ENCODE measurements around the gene NEAT1.
A peak's percentile ranks its signal among the peaks of the same experiment; 100 is the strongest.

NEAT1 gene

GRCh38 chr11:65382033-65382803, 40.4 kb upstream of the NEAT1 start, which contains the start of gene SLC25A45:
Gene SLC25A45, minus strand, starts transcription at chr11:65382646. Its CDS starts 695 bp downstream, at chr11:65381951.
- Histone ChIP-seq H3K4me2 (ENCODE audit: insufficient read depth, low read length, poor library complexity, severe bottlenecking) (peak within 1 kb of the TSS; percentile 2), H4K8ac (ENCODE audit: low read depth, low read length) (peak within 1 kb of the TSS; percentile 27), H3K27ac (replicated peaks; ENCODE audit: low read length) (peak within 1 kb of the TSS; percentile 61)

GRCh38 chr11:65382804-65383368, 39.7 kb upstream of the NEAT1 start:
- Histone ChIP-seq H3K4ac (ENCODE audit: low read length) (no peak overlapping the region), H3K4me2 (ENCODE audit: insufficient read depth, low read length, poor library complexity, severe bottlenecking) (peak overlapping the region; percentile 2), H2BK15ac (ENCODE audit: low read length) (peak overlapping the region; percentile 100), H3K14ac (ENCODE audit: low read length) (no peak overlapping the region), H3K18ac (ENCODE audit: low read length) (peak overlapping the region; percentile 89), H3K9me3 (replicated peaks in 1 of 2; ENCODE audit: control insufficient read depth in 2 of 2, insufficient read depth in 1 of 2, low read depth in 1 of 2, low read length in 2 of 2) (no peaks in the 10 kb centered on the region), H3K9ac (ENCODE audit: low read depth, low read length, poor library complexity) (no peak overlapping the region), H3K27ac (replicated peaks; ENCODE audit: low read length) (no peak overlapping the region), H2AK5ac (ENCODE audit: low read depth, low read length) (peak overlapping the region; percentile 12), H3K23ac (ENCODE audit: low read depth, low read length, poor library complexity) (no peak overlapping the region), H2BK120ac (ENCODE audit: low read depth, low read length) (peak overlapping the region; percentile 51), H2BK12ac (ENCODE audit: low read length) (no peak overlapping the region), H3K79me1 (ENCODE audit: low read depth, low read length) (no peaks in the 10 kb centered on the region), H2AFZ (ENCODE audit: low read length) (peak overlapping the region; percentile 89), H3K4me1 (ENCODE audit: control insufficient read depth in 2 of 2, insufficient read depth in 1 of 2, low read depth in 1 of 2, low read length in 2 of 2) (peaks cover 15 to 16% of the 10 kb centered on the region in 2 donors), H3K4me3 (ENCODE audit: low read length in 2 of 2) (peak overlapping the region in 1 of 2 donors; percentile 38), H2BK5ac (ENCODE audit: low read length) (peak overlapping the region; percentile 83), H3K36me3 (replicated peaks in 1 of 2; ENCODE audit: control insufficient read depth in 2 of 2, insufficient read depth in 2 of 2, low read length in 2 of 2) (no peaks in the 10 kb centered on the region), H4K91ac (ENCODE audit: low read depth, low read length, poor library complexity) (no peak overlapping the region), H3K27me3 (ENCODE audit: control insufficient read depth in 3 of 3, insufficient read depth in 3 of 3, low read depth in 1 of 3, low read length in 3 of 3) (no peaks in the 10 kb centered on the region), H4K8ac (ENCODE audit: low read depth, low read length) (no peak overlapping the region)
- no CpG with 5 or more reads among the region's 12 CpGs for WGBS, 2 donors (ENCODE audit: extremely low coverage in 2 of 2, insufficient read length in 2 of 2, insufficient replicate concordance in 1 of 2)
- DNase-seq (ENCODE audit: low spot score) = no peak

More at GRCh38 chr11:65382033-65382803, 40.4 kb upstream of the NEAT1 start, which contains the start of gene SLC25A45:
- H3K36me3 ChIP-seq (replicated peaks in 1 of 2; ENCODE audit: control insufficient read depth in 2 of 2, insufficient read depth in 2 of 2, low read length in 2 of 2) = no peaks in the 10 kb centered on the region
- H3K4me1 ChIP-seq (ENCODE audit: control insufficient read depth in 2 of 2, insufficient read depth in 1 of 2, low read depth in 1 of 2, low read length in 2 of 2) = peaks cover 15% of the 10 kb centered on the region in 2 donors
- no peaks in the 10 kb centered on the region for H3K9me3 ChIP-seq (replicated peaks in 1 of 2; ENCODE audit: control insufficient read depth in 2 of 2, insufficient read depth in 1 of 2, low read depth in 1 of 2, low read length in 2 of 2)
- H4K91ac ChIP-seq (ENCODE audit: low read depth, low read length, poor library complexity) = peak within 1 kb of the TSS; percentile 89
- H2AFZ ChIP-seq (ENCODE audit: low read length) = peak within 1 kb of the TSS; percentile 89
- peak within 1 kb of the TSS; percentile 74 for H3K9ac ChIP-seq (ENCODE audit: low read depth, low read length, poor library complexity)
- peaks cover 0 to 4% (median 0%) of the 10 kb centered on the region in 3 experiments for H3K27me3 ChIP-seq (ENCODE audit: control insufficient read depth in 3 of 3, insufficient read depth in 3 of 3, low read depth in 1 of 3, low read length in 3 of 3)
- WGBS, 2 donors (ENCODE audit: extremely low coverage in 2 of 2, insufficient read length in 2 of 2, insufficient replicate concordance in 1 of 2) = no CpG with 5 or more reads among the region's 27 CpGs
- no peak for DNase-seq (ENCODE audit: low spot score)
- peak within 1 kb of the TSS; percentile 80 for H3K23ac ChIP-seq (ENCODE audit: low read depth, low read length, poor library complexity)
- H3K79me1 ChIP-seq (ENCODE audit: low read depth, low read length) = no peaks in the 10 kb centered on the region
- peak within 1 kb of the TSS; percentile 100 for H2BK15ac ChIP-seq (ENCODE audit: low read length)
- peak within 1 kb of the TSS; percentile 95 for H3K18ac ChIP-seq (ENCODE audit: low read length)
- peak within 1 kb of the TSS; percentile 83 for H2BK5ac ChIP-seq (ENCODE audit: low read length)
- H2AK5ac ChIP-seq (ENCODE audit: low read depth, low read length) = peak within 1 kb of the TSS; percentile 79
- H3K14ac ChIP-seq (ENCODE audit: low read length) = peak within 1 kb of the TSS; percentile 97
- peak within 1 kb of the TSS; percentile 86 for H2BK12ac ChIP-seq (ENCODE audit: low read length)
- peak within 1 kb of the TSS; percentile 51 for H2BK120ac ChIP-seq (ENCODE audit: low read depth, low read length)
- peak within 1 kb of the TSS in 1 of 2 donors; percentile 38 for H3K4me3 ChIP-seq (ENCODE audit: low read length in 2 of 2)
- no peak within 1 kb of the TSS for H3K4ac ChIP-seq (ENCODE audit: low read length)

- no peak overlapping the region for H2BK120ac ChIP-seq (ENCODE audit: low read depth, low read length)
- no peak for DNase-seq (ENCODE audit: low spot score)
- H3K36me3 ChIP-seq (replicated peaks in 1 of 2; ENCODE audit: control insufficient read depth in 2 of 2, insufficient read depth in 2 of 2, low read length in 2 of 2) = peaks cover 0 to 4% of the 10 kb centered on the region in 2 donors
- peaks cover 15 to 16% of the 10 kb centered on the region in 2 donors for H3K4me1 ChIP-seq (ENCODE audit: control insufficient read depth in 2 of 2, insufficient read depth in 1 of 2, low read depth in 1 of 2, low read length in 2 of 2)
- H2BK15ac ChIP-seq (ENCODE audit: low read length) = no peak overlapping the region
- no peak overlapping the region for H2BK12ac ChIP-seq (ENCODE audit: low read length)
- H3K79me1 ChIP-seq (ENCODE audit: low read depth, low read length) = no peaks in the 10 kb centered on the region
- H3K9me3 ChIP-seq (replicated peaks in 1 of 2; ENCODE audit: control insufficient read depth in 2 of 2, insufficient read depth in 1 of 2, low read depth in 1 of 2, low read length in 2 of 2) = no peaks in the 10 kb centered on the region
- H3K4ac ChIP-seq (ENCODE audit: low read length) = no peak overlapping the region
- no peak overlapping the region for H3K4me2 ChIP-seq (ENCODE audit: insufficient read depth, low read length, poor library complexity, severe bottlenecking)
- no CpG with 5 or more reads among the region's 6 CpGs for WGBS, 2 donors (ENCODE audit: extremely low coverage in 2 of 2, insufficient read length in 2 of 2, insufficient replicate concordance in 1 of 2)
- H3K9ac ChIP-seq (ENCODE audit: low read depth, low read length, poor library complexity) = no peak overlapping the region
- peak overlapping the region; percentile 88 for H2AK5ac ChIP-seq (ENCODE audit: low read depth, low read length)
- no peaks in the 10 kb centered on the region for H3K27me3 ChIP-seq (ENCODE audit: control insufficient read depth in 3 of 3, insufficient read depth in 3 of 3, low read depth in 1 of 3, low read length in 3 of 3)
- H3K14ac ChIP-seq (ENCODE audit: low read length) = no peak overlapping the region
- H4K8ac ChIP-seq (ENCODE audit: low read depth, low read length) = no peak overlapping the region
- no peak overlapping the region for H3K18ac ChIP-seq (ENCODE audit: low read length)
- no peak overlapping the region for H3K4me3 ChIP-seq (ENCODE audit: low read length in 2 of 2)
- no peak overlapping the region for H4K91ac ChIP-seq (ENCODE audit: low read depth, low read length, poor library complexity)
- no peak overlapping the region for H3K23ac ChIP-seq (ENCODE audit: low read depth, low read length, poor library complexity)
- no peak overlapping the region for H2AFZ ChIP-seq (ENCODE audit: low read length)
- H2BK5ac ChIP-seq (ENCODE audit: low read length) = no peak overlapping the region
- H3K27ac ChIP-seq (replicated peaks; ENCODE audit: low read length) = no peak overlapping the region
These were observed 38.8 kb upstream of the NEAT1 start for GRCh38 chr11:65383778-65384177.

GRCh38 chr11:65384301-65384889, 38.2 kb upstream of the NEAT1 start:
- Histone ChIP-seq H3K23ac (ENCODE audit: low read depth, low read length, poor library complexity) (no peak overlapping the region), H2BK120ac (ENCODE audit: low read depth, low read length) (no peak overlapping the region), H3K4me2 (ENCODE audit: insufficient read depth, low read length, poor library complexity, severe bottlenecking) (no peak overlapping the region), H2BK12ac (ENCODE audit: low read length) (no peak overlapping the region), H2AFZ (ENCODE audit: low read length) (no peak overlapping the region), H3K27me3 (ENCODE audit: control insufficient read depth in 3 of 3, insufficient read depth in 3 of 3, low read depth in 1 of 3, low read length in 3 of 3) (no peaks in the 10 kb centered on the region), H3K79me1 (ENCODE audit: low read depth, low read length) (no peaks in the 10 kb centered on the region), H2BK15ac (ENCODE audit: low read length) (no peak overlapping the region), H3K36me3 (replicated peaks in 1 of 2; ENCODE audit: control insufficient read depth in 2 of 2, insufficient read depth in 2 of 2, low read length in 2 of 2) (peaks cover 0 to 4% of the 10 kb centered on the region in 2 donors), H4K8ac (ENCODE audit: low read depth, low read length) (no peak overlapping the region), H2AK5ac (ENCODE audit: low read depth, low read length) (peak overlapping the region; percentile 88), H3K27ac (replicated peaks; ENCODE audit: low read length) (no peak overlapping the region), H3K18ac (ENCODE audit: low read length) (no peak overlapping the region), H4K91ac (ENCODE audit: low read depth, low read length, poor library complexity) (no peak overlapping the region), H3K9ac (ENCODE audit: low read depth, low read length, poor library complexity) (no peak overlapping the region), H3K9me3 (replicated peaks in 1 of 2; ENCODE audit: control insufficient read depth in 2 of 2, insufficient read depth in 1 of 2, low read depth in 1 of 2, low read length in 2 of 2) (no peaks in the 10 kb centered on the region), H3K4me1 (ENCODE audit: control insufficient read depth in 2 of 2, insufficient read depth in 1 of 2, low read depth in 1 of 2, low read length in 2 of 2) (peaks cover 15 to 16% of the 10 kb centered on the region in 2 donors), H2BK5ac (ENCODE audit: low read length) (no peak overlapping the region), H3K4ac (ENCODE audit: low read length) (no peak overlapping the region), H3K4me3 (ENCODE audit: low read length in 2 of 2) (no peak overlapping the region), H3K14ac (ENCODE audit: low read length) (no peak overlapping the region)
- WGBS, 2 donors (ENCODE audit: extremely low coverage in 2 of 2, insufficient read length in 2 of 2, insufficient replicate concordance in 1 of 2) = no CpG with 5 or more reads among the region's 8 CpGs
- DNase-seq (ENCODE audit: low spot score) = no peak

All from neuronal stem cell (in vitro differentiated cells).